Ovary (tissue), 3 donors: ENCODE data around the gene NRARP.

Experiments used
- CTCF ChIP-seq, 3 donors: fragments of 450-650 bp in 2 of 3; fragments of 200-600 bp in 1 of 3; IDR thresholded peaks; one replicate each; pipeline versions ENCODE4 v1.5.1 to v1.8.0; 2016 to 2022; ENCODE audit warnings: antibody characterized with exemption in 3 of 3, mild to moderate bottlenecking in 1 of 3
- POLR2A ChIP-seq: fragments of 450-650 bp; IDR thresholded peaks from one replicate; pipeline ENCODE4 v1.6.1; 2017; ENCODE audit warnings: antibody characterized with exemption, mild to moderate bottlenecking, moderate library complexity
- donor health status: DM: no; HTN: no; CAD: no.

GRCh38 chr9:137268538-137269201 lies 33.4 kb downstream of the NRARP start:
- no peak for TF ChIP-seq CTCF (IDR thresholded peaks at IDR 0.05)
- no peak for TF ChIP-seq POLR2A
